ENCODE measurements around the gene OBSCN.
A peak's percentile ranks its signal among the peaks of the same experiment; 100 is the strongest.

The OBSCN gene

DNA sequence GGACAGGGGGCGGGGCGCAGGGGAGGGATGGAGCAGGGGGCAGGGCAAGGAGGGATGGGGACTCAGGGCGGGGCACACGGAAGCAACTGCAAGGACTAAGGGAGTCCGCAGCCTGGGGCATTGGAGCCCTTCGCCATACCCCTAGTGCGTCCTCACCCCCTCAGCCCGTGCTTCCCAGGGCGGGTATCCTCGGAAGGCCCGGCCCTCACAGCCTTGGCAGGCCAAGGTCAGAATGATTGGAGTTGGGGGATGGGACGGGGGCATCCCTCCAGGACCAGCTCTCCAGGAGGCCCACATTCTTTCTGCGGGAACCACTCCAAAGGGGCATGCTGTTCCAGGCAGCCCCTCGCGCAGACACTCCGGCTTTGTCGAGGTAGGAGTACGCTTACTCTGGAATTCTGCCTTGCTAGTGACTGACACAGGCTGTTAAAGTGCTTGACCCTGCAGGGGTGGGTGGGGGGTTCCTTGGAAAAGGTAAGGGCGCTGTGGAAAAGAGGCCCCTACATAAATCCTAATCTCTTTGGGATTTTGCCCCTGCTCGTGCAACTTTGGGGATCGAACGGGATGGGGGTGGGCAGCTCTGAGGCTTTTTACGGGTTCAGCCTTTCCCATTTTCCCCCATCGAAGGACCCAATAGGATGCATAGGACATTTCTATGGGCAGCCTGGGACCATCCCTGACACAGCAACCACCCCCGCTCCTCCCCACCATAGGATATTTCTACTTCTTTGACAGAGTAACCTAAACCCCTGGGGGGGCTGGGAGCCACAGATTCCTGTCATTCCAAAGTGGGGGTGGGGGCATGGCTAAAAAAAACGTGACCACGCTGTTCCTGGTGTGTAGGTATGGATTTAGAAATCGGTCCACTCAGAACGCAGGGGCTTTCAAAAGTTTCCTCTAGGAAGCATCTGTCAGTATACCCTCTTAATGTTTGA, 199.5 kb downstream of the OBSCN start:
- no peak for DNase-seq

DNA sequence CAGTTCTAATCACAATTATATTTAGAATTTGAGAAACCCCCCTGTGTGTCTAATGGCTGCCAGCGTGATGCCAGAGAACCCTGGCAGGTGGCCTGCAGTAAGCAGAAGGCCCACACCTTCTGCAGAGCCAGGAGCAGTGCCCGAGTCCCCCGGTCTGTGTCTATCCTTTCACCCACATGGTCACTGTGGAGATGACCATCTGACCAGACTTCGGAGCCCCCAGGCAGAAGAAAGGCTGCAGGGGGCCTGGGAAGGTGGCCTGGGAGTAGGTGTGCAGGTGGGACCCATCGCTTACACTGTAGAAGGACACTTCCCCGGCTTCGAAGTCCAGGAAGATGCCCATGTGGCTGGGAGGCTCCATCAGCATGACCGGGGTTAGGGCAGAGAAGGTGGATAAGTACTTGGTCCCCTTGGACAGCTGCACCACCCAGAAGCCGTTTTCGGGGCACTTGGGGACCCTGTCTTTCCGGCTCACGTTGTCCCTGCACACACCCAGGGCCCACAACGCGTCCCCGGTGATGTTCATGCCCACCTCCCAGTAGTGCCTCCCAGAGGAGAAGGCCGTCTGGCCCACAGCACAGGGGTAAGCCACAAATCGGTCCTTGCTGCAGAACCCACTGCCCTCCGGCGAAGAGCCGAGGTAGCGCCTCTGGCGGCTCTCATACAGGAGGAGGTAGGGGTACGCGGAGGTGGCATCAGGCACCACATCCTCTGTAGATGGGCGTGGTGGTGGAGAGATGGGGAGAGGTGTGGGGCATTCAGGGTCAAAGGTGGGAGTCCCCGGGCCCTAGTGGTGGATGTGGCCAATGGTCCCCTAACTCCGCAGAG, 200.4 kb downstream of the OBSCN start:
- no peak for DNase-seq

DNA sequence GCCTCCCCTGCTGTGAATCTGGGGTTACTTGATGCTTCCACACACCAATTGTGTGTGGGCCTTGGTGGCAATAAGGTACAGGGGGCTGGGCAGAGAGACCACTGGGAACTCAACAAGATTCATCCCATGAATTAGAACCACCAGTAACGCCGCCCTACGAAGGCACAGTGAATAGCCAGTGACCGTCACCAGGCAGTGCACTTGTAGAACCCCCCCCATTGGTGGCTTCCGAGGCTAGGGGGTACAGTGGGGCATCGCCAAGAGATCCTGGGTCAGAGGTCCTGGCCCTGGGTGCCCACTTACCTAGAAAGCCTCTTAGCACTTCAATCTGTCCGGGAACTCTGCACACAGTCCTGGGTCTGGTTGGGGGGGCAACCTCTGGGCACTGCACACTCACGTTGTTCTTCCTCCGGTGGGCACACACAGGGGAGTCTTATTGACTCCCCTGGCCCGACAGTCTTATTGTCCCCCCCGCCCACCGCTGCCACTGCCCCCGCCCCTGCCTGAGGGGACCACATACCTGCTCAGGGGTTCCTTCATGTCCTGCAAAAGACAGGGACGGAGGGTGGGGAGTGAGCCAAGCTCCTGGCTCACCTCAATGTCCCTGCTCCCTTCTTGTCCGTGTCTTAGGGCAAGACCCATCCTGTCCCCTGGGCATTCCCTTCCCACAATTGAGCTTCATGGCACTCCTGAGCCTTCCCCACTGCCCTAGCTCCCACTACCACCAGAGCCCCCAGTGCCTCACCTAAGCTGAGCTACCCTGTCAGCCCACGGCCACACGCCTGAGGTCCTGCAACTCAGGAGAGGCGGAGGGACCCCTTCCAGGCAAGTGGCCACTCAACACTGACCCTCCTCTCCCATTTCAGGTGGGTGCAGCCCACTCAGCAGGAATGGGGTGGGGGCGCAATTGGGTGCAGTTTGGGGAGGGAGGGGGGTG, 201.3 kb downstream of the OBSCN start:
- DNase-seq, result no peak

DNA sequence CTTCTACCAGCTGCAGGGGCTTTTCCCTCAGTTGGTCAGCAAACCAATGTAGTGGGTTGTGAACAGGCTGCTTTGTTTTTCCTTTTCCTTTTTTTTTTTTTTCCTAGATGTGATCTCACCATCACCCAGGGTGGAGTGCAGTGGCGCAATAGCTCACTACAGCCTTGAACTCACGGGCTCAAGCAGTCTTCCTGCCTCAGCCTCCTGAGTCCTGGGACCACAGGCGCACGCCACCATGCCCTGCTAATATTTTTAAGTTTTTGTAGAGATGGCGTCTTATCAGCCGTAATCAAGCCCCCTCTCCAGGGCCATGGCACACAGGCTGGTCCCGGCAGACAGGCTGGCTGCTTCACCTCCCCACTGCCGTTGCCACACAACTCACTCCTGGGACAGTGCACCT, 202.2 kb downstream of the OBSCN start:
- no peak for DNase-seq

DNA sequence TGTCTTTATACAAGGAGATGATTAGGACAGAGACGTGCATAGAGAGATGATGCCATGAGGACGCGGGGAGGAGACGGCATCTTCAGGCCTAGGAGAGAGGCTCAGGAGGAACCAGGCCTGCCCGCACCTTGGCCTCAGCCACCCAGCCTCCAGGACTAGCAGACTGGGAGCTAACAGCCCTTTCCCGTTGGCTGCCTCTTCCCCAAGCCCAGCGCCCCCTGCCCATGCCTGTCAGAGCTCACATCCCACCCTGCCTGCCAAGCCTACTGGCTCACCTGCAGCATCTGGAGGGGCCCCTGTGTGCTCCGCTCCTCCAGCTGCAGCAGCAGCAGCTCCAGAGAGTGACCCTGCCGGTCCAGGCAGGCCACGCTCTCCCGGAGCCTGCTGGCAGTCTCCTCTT, 202.8 kb downstream of the OBSCN start:
- DNase-seq, result no peak

DNA sequence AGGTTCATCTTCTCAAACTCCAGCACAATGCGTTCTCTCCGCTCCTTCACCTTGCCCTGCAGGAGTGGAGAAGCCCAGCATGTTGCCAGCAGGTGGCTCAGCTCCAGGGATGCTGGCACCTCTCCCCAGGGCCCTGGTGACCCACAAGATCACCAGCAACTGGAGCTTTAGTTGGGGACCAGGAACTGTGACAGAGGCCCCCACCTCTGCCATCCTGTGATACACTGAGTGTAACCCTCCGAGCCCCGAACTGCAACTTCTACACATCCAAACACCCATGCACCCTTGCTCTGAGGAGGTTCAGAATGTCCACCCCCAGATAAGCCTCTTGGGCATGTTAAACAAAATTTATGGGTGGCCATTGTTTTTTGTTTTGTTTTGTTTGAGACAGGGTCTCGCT, 203.3 kb downstream of the OBSCN start:
- DNase-seq, result no peak

DNA sequence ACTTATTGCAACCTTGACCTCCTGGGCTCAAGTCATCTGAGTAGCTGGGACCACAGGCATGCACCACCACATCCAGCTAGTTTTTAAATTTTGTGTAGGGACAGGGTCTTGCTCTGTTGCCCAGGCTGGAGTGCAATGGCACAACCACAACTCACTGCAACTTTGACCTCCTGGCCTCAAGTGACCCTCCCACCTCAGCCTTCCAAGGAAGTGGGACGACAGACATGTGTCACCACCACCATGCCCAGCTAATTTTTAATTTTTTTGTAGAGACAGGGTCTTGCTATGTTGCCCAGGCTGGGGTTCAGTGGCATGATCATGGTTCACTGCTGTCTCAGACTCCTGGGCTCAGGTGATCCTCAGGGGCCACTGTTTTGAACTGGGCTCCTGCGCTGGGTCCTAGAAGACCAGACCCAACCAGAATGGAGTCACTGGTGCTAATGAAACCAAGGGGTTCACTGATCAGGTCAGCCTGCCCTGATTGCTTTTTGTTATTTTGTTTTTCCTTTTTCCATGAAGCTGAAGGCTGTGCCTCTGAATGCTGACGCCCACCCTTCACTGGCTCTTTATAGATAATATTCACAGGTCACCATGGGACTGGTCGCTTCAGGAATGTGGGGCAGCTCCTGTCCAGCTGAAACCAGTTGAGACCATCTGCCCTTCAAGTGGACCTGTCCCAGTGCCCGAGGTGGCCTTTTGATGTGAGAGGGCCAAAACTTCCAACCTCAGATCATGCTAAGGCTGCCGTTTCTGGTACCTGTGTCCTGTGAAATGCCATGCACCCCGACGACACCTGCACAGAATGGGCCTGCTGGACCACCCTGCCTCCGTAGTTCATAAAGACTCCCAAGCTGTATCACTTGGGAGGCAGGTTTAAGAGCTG, 203.9 kb downstream of the OBSCN start:
- DNase-seq, result no peak

DNA sequence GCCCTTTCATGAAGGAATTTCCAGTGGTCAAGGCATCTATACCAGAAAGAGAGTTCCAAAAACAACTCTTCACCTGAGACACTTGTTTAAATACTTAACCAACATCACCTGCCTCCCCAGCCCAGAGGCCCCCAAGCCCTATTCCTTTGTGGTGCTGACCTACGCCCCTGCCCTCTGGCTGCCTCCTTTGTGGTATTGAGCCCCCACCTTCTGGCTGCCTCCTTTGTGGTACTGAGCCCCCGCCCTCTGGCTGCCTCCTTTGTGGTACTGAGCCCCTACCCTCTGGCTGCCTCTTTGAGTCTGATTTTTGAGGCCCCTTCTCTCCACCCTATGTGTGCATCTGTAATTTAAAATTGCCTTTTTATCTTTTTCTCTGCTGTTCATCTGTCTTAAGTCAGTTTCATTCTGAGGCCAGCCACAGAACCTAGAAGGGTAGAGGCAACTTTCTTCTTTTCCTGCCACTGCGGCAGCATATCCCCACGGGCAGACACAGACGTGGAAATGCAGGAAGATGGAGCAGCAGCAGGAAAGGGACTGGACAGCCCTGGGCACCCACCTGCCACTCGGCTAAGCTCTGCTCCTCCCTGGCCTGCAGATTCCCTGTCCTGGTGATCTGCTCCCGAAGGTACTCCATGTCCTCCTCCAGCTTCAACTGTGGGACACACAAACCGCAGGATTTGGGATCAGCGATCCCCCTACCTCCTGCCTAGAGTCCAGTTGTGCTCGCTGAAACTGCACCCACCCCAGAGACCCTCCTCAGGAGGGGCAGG, 205.6 kb downstream of the OBSCN start:
- DNase-seq, result no peak

DNA sequence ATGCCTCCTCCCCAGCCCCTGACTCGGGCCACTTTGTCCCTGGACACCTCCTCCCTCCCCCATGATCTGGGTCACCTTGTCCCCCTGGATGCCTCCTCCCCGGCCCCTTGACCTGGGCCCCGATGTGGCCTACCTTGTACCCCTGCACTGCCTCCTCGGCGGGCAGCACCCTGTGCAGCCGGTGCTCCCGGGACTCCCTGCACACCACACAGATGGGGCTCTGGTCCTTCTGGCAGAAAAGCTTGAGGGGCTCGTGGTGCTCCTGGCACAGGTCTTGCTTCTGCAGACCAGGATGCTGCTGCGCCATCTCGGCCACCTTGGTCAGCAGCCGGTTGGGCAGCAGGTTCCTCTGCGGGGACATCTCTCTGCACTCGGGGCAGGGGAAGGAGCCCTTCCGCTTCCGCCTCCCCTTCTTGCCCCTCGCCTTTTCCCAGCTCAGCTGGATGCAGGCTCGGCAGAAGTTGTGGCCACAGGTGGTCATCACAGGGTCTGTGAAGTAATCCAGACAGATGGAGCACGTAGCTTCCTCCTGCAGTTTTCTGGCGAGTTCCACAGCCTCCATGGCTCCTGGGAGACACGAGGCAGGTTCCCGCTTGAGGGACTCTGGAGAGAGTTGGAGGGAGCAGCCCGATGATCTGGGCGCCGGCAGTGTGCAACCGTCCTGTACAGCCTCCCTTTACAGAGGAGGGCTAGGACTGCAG, 206.8 kb downstream of the OBSCN start:
- no peak for DNase-seq

DNA sequence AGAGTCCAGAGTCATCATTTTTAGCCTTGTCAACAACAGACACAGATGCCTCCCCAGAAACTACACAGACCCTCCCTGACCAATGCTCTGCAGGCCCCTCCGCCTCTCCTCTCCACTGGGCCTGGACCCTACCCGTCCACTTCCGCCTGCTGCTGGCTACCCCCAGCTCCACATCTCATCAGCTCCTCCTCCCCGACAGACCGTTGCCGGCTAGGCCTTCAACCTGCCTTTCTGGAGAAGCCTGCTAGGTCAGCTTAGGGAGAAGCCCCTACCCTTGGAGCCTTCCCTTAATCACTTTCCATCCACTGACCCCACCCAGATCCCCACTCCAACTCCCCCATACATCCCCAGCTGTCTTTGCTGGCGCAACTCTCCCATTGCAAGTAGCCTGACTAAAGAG, 207.4 kb downstream of the OBSCN start:
- no peak for DNase-seq

DNA sequence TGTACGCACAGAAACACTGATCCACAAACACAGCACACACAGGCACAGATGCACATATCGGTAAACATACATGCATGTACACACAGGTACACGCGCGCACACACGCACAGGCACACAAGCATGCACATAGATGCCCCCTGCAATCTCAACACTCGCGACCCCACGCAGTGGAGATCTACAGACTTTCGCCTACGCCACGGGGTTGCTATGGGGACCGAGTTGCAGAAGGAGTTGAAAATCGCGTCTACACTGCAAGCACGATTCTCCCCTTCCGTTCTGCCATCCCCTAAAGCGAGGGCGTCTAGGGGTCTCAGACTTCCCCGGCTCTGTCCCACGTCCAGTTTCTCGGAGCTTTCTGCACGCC, 208.0 kb downstream of the OBSCN start:
- no peak for DNase-seq

DNA sequence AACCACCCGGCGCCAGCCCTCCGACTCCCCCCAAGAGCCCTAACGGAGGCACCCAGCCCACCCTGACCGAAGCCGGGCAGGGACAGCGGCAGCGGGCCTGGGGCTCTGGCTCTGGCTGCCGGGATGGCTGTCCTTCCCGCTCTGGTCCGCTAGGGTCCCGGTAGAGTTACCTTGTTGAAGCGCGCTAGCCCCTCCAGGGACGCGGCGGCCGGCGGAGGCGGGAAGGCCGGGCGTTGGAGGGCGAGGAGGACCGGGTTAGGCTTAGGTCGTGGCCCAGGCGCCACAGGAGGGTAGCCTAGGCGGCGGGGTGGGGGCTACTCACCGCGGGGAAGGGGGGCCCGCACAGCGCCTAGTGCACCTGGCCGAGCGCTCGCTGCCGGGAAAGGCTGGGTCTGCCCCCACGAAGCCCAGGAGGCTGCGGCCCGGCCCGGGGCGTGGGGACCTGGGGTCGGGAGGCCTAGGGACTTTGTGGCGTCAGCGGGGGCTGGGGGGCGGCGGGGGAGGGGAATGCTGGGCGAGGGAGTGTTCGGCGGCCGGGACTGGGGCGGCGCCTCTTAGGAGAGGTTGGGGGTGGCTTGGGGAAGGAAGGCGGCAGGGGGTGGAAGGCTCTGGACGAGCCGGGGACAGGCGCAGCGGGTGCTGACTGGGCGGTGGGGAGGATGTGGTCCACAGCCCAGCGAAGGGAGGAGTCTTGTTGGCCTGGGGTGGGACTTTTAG, 208.5 kb downstream of the OBSCN start, which contains the start of gene TRIM17:
Gene TRIM17 (minus strand): TSS at position 645 of the 717 bp plus-strand sequence. CDS start 1,789 bp downstream, outside the sequence.
- peak; percentile 15 for DNase-seq

DNA sequence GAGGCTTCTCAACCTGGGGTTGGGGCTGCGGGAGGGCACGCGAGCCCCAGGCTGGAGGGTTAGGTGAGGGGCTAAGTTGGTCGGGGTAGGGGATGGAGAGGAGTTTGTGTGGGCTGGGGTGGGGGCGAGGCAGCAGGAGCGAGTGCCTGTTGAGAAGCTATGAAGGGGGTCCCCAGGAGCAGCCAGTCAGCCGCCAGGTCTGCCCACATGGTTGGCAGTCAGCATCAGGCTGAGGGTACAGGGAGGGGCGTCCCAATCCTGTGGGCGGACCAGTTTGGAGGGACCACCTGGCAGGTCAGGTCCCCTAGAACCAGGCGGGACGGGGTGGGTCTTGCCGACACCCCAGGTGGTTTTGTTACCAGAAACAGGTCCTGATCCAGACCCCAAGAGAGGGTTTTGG, 209.2 kb downstream of the OBSCN start:
- DNase-seq, result no peak

DNA sequence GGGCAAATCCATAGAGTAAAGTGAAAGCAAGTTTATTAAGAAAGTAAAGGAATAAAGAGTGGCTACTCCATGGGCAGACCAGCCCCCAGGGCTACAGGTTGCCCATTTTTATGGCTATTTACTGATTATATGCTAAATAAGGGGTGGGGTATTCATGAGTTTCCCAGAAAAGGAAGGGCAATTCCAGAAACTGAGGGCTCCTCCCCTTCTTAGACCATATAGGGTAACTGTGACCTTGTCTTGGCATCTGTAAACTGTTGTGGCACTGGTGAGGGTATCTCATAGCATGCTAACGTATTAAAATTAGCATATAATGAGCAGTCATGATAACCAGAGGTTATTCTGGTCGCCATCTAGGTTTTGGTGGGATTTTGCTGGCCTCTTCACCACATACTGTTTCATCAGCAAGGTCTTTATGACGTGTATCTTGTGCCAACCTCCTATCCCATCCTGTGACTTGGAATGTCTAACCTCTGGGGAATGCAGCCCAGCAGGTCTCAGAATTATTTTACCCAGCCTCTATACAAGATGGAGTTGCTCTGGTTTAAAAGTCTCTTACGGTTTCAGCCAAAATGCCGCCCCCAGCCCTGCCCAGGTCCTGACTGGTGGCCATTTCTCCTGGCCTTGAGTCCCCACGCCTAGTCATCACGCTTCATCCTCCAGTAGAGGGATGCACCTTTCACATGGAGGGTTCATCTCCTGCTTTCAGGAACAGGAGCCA, 209.8 kb downstream of the OBSCN start:
- no peak for DNase-seq

DNA sequence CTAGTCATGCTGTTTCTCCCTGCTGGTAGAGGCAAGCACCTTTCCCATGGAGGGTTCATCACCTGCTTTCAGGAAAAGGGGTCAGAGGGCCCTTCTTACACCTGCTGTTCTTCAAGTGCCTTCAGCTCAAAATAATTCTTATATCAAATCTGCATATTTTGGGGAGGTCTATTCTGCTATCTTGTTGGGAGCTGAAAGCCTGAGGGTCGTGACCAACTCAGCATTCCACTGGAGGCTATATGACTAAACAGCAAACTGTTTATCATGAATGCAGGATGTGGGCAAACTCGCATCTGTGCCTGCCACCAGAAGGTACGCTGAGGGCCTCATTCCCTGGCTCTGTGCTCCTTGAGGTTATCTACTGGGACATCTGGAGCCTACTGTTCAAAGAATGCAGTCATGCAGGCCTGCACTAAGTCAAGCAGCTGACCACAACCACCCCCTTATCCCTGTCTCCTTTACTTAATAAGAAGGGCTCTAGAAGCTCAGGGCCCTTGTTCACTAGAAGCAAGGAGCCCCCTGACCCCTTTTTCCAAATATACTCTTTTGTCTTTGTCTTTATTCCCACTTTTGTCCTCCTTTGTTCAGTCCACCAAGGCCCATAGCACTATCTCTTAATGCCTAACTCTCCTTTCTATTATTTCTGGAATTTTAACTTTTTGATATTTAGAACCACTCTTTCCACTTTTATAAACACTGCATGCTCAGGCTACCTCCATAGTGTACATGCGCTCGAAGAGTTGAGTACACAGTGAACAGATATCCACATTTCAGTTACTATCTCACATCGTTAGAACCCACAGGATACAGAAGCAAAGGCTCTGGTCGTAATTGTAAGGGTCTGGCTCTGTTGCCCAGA, 213.4 kb downstream of the OBSCN start:
- DNase-seq, result no peak

DNA sequence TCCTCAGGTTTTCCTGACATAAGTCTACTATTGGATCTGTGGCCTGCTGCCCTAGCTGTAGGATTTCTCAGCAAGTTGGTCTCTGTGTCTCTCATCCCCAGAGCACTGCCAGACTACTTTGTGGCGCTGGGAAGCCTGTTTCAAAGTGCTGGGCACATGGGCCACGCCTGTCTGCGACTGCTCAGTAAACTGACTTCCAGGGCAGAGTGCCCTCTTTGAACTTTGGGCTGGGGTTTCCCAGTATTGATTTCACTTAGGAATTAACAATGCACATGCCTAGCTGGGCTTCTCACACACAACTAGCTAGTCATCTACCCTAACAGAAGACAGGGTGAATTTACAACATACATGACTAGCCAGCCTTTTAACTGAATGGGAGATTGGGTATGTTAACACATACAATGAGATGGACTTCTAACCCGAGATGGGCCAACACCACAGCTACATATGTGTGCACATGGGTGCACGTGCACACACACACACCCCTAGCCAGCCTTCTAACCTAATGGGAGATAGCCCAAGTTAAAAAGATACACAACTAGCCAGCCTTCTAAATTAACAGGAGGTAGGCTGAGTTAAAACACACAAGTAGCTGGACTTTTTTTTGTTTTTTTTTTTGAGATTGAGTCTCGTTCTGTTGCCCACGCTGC, 215.7 kb downstream of the OBSCN start:
- DNase-seq, result no peak
